HEK293T (cell line): ENCODE results near the gene PRKCZ.

Experiments
- ARNT ChIP-seq: fragments of 450-650 bp; IDR thresholded peaks from 2 replicates; pipeline ENCODE4 v1.6.1; 2017; ENCODE audit warnings: mild to moderate bottlenecking
- ELF4 ChIP-seq: fragments of 450-650 bp; IDR thresholded peaks from 2 replicates; pipeline ENCODE4 v1.6.1; 2017; ENCODE audit warnings: antibody characterized with exemption
- FOXM1 ChIP-seq: fragments of 450-650 bp; IDR thresholded peaks from 2 replicates; pipeline ENCODE4 v1.6.1; 2017; ENCODE audit warnings: mild to moderate bottlenecking, borderline replicate concordance
- HDGF ChIP-seq: fragments of 450-650 bp; IDR thresholded peaks from 2 replicates; pipeline ENCODE4 v1.6.1; 2017; ENCODE audit warnings: antibody characterized with exemption, borderline replicate concordance
- L3MBTL2 ChIP-seq: fragments of 450-650 bp; conservative IDR thresholded peaks from 2 replicates; pipeline ENCODE4 v1.6.1; 2016; ENCODE audit warnings: mild to moderate bottlenecking
- PKNOX1 ChIP-seq: fragments of 450-650 bp; IDR thresholded peaks from 2 replicates; pipeline ENCODE4 v1.6.1; 2016
- SP1 ChIP-seq: fragments of 450-650 bp; IDR thresholded peaks from 2 replicates; pipeline ENCODE4 v1.6.1; 2017
- SUZ12 ChIP-seq: fragments of 450-650 bp; IDR thresholded peaks from 2 replicates; pipeline ENCODE4 v1.6.1; 2016; ENCODE audit warnings: mild to moderate bottlenecking
- ZNF384 ChIP-seq: fragments of 450-650 bp; IDR thresholded peaks from 2 replicates; pipeline ENCODE4 v1.6.1; 2016

GRCh38 chr1:2204415-2205190 is 154.4 kb downstream of the PRKCZ start:
- TF ChIP-seq SUZ12 = no peak
- TF ChIP-seq PKNOX1 = no peak
- no peak for TF ChIP-seq L3MBTL2
- TF ChIP-seq ARNT = no peak
- no peak for TF ChIP-seq ZNF384
- no peak for TF ChIP-seq FOXM1
- no peak for TF ChIP-seq SP1
- TF ChIP-seq HDGF = no peak
- TF ChIP-seq ELF4 = no peak
